Neural cell (in vitro differentiated cells): ENCODE results near the gene TMEM176B. TPM values are rescaled to one million over a fixed set of nuclear protein-coding genes. Genes with fewer than 3 reads are reported as not detected.

Source experiments
- H2AFZ ChIP-seq: fragments of 200-600, 300-800 bp; sonication (generic), shearing (Covaris generic); 2 replicates; pipeline ENCODE4 v1.6.0; 2014; ENCODE audit warnings: low read depth, mild to moderate bottlenecking, antibody characterized with exemption, low read length, moderate library complexity
- H3F3A ChIP-seq: fragments of 200-600 bp; shearing (Covaris generic); 2 replicates; pipeline ENCODE4 v1.6.1; 2016; ENCODE audit warnings: mild to moderate bottlenecking, moderate library complexity, mixed read lengths, antibody characterized with exemption, low read length; ENCODE audit not compliant: insufficient read depth, poor library complexity, severe bottlenecking
- H3K27ac ChIP-seq: fragments of 200-600, 300-800 bp; sonication (generic), shearing (Covaris generic); 2 replicates; pipeline ENCODE4 v1.5.1; 2014; ENCODE audit warnings: mild to moderate bottlenecking, low read length, moderate library complexity
- H3K27me3 ChIP-seq: fragments of 300-800, 200-600 bp; sonication (generic), shearing (Covaris generic); 2 replicates; pipeline ENCODE4 v1.6.0; 2014; ENCODE audit warnings: mild to moderate bottlenecking, low read depth, low read length, moderate library complexity; ENCODE audit not compliant: insufficient read depth
- H3K36me3 ChIP-seq: fragments of 300-800, 200-600 bp; sonication (generic), shearing (Covaris generic); 2 replicates; pipeline ENCODE4 v1.5.1; 2014; ENCODE audit warnings: mild to moderate bottlenecking, antibody characterized with exemption, low read length, moderate library complexity; ENCODE audit not compliant: insufficient read depth
- H3K4me2 ChIP-seq: fragments of 300-800, 200-600 bp; sonication (generic), shearing (Covaris generic); 2 replicates; pipeline ENCODE4 v1.6.0; 2014; ENCODE audit warnings: mild to moderate bottlenecking, low read length
- H3K4me3 ChIP-seq: fragments of 300-800, 200-600 bp; sonication (generic), shearing (Covaris generic); 2 replicates; pipeline ENCODE4 v1.5.1; 2014; ENCODE audit warnings: mild to moderate bottlenecking, low read length, moderate library complexity
- H3K79me2 ChIP-seq: fragments of 200-600 bp; shearing (Covaris generic); replicated peaks from 2 replicates; pipeline ENCODE4 v1.6.0; 2014; ENCODE audit warnings: mild to moderate bottlenecking, low read length, moderate library complexity; ENCODE audit not compliant: insufficient read depth
- H3K9ac ChIP-seq: fragments of 300-800, 200-600 bp; sonication (generic), shearing (Covaris generic); 2 replicates; pipeline ENCODE4 v1.6.1; 2016; ENCODE audit warnings: mild to moderate bottlenecking, low read length, mixed read lengths
- H3K9me2 ChIP-seq: fragments of 200-600 bp; shearing (Covaris generic); 2 replicates; pipeline ENCODE4 v1.6.1; 2016; ENCODE audit warnings: mild to moderate bottlenecking, low read length, mixed read lengths; ENCODE audit not compliant: insufficient read depth
- H3K9me3 ChIP-seq: fragments of 200-600, 300-800 bp; sonication (generic), shearing (Covaris generic); 2 replicates; pipeline ENCODE4 v1.6.1; 2016; ENCODE audit warnings: mild to moderate bottlenecking, mixed run types, low read length, moderate library complexity, mixed read lengths
- H4K20me1 ChIP-seq: fragments of 200-600 bp; shearing (Covaris generic); 2 replicates; pipeline ENCODE4 v1.6.1; 2016; ENCODE audit warnings: mild to moderate bottlenecking, mixed run types; ENCODE audit not compliant: insufficient read depth
- CTCF ChIP-seq: fragments of 450-650 bp; IDR thresholded peaks from 2 replicates; pipeline ENCODE4 v1.5.1; 2014; ENCODE audit warnings: antibody characterized with exemption, mild to moderate bottlenecking, moderate library complexity; ENCODE audit not compliant: poor library complexity, severe bottlenecking
- EP300 ChIP-seq: fragments of 450-650 bp; conservative IDR thresholded peaks from 2 replicates; pipeline ENCODE4 v1.6.1; 2014; ENCODE audit warnings: antibody characterized with exemption, mild to moderate bottlenecking, moderate library complexity; ENCODE audit not compliant: poor library complexity, severe bottlenecking
- EZH2 ChIP-seq: fragments of 200-600, 300-800 bp; shearing (Covaris generic), sonication (generic); IDR thresholded peaks from 2 replicates; pipeline ENCODE4 v1.6.1; 2014; ENCODE audit warnings: antibody characterized with exemption, low read length, borderline replicate concordance, mild to moderate bottlenecking; ENCODE audit not compliant: insufficient read depth, poor library complexity, severe bottlenecking
- MXI1 ChIP-seq: fragments of 450-650 bp; conservative IDR thresholded peaks from 2 replicates; pipeline ENCODE4 v1.6.1; 2014; ENCODE audit warnings: antibody characterized with exemption, mild to moderate bottlenecking; ENCODE audit not compliant: poor library complexity, severe bottlenecking
- POLR2AphosphoS5 ChIP-seq: IDR thresholded peaks from 2 replicates; pipeline ENCODE4 v1.6.1; 2012
- RAD21 ChIP-seq: fragments of 450-650 bp; conservative IDR thresholded peaks from 2 replicates; pipeline ENCODE4 v1.6.1; 2014; ENCODE audit warnings: antibody characterized with exemption, mild to moderate bottlenecking, moderate library complexity
- REST ChIP-seq: IDR thresholded peaks from 2 replicates; pipeline ENCODE4 v1.6.1; 2012; ENCODE audit warnings: borderline replicate concordance
- SMC3 ChIP-seq: fragments of 450-650 bp; conservative IDR thresholded peaks from 2 replicates; pipeline ENCODE4 v1.6.1; 2014; ENCODE audit warnings: antibody characterized with exemption, mild to moderate bottlenecking, moderate library complexity; ENCODE audit not compliant: poor library complexity
- TAF1 ChIP-seq: IDR thresholded peaks from 2 replicates; pipeline ENCODE4 v1.6.1; 2012; ENCODE audit warnings: low read depth
- polyA plus RNA-seq: library from polyadenylated mRNA; depleted of rRNA; stranded (reverse); fragments of >200 nt; gene quantifications from 2 replicates; pipeline ENCODE4 v1.2.3, GENCODE V29; 2014

Gene TMEM176B
- polyA plus RNA-seq, 1 donor from 2014 or later, result 1.9 TPM

GRCh38 chr7:150745876-150746275 is 54.3 kb downstream of the TMEM176B start:
- H3K36me3 ChIP-seq, result no peaks in the 10 kb centered on the region
- no peaks in the 10 kb centered on the region for H3K27me3 ChIP-seq
- H3K27ac ChIP-seq, result no peak overlapping the region
- no peak overlapping the region for H2AFZ ChIP-seq
- no peaks in the 10 kb centered on the region for H3K9me2 ChIP-seq
- no peaks in the 10 kb centered on the region for H3F3A ChIP-seq
- H3K9ac ChIP-seq, result no peak overlapping the region
- no peak overlapping the region for H3K4me2 ChIP-seq
- H4K20me1 ChIP-seq, result no peaks in the 10 kb centered on the region
- no peaks in the 10 kb centered on the region for H3K79me2 ChIP-seq
- TF ChIP-seq EZH2 (no peak), RAD21 (no peak), MXI1 (no peak), REST (no peak), EP300 (no peak), SMC3 (no peak), POLR2AphosphoS5 (no peak), TAF1 (no peak), CTCF (no peak)
- no peak overlapping the region for H3K4me3 ChIP-seq
- no peaks in the 10 kb centered on the region for H3K9me3 ChIP-seq

GRCh38 chr7:150745086-150745485 is 55.1 kb downstream of the TMEM176B start:
- no peaks in the 10 kb centered on the region for H3K27me3 ChIP-seq
- H2AFZ ChIP-seq, result no peak overlapping the region

More at GRCh38 chr7:150745086-150745485, 55.1 kb downstream of the TMEM176B start:
- Histone ChIP-seq H3K79me2 (no peaks in the 10 kb centered on the region), H3K4me3 (no peak overlapping the region), H3K9me2 (no peaks in the 10 kb centered on the region), H3K36me3 (no peaks in the 10 kb centered on the region), H3K27ac (no peak overlapping the region), H3K4me2 (no peak overlapping the region), H4K20me1 (no peaks in the 10 kb centered on the region), H3F3A (no peaks in the 10 kb centered on the region), H3K9me3 (no peaks in the 10 kb centered on the region), H3K9ac (no peak overlapping the region)
- TF ChIP-seq MXI1, result no peak
- TF ChIP-seq TAF1, result no peak
